Liver (tissue), 3 donors: ENCODE results near the gene ZFP1.

Source experiments
- ATF3 ChIP-seq: IDR thresholded peaks from 2 replicates; pipeline ENCODE4 v1.6.1; 2016; ENCODE audit warnings: antibody characterized with exemption
- CTCF ChIP-seq: fragments of 150-350 bp; IDR thresholded peaks from 2 replicates; pipeline ENCODE4 v1.5.1; 2017; ENCODE audit warnings: improper control_type of control experiment, low read depth, low read length; ENCODE audit not compliant: missing input control
- FOXA1 ChIP-seq: IDR thresholded peaks from 2 replicates; pipeline ENCODE4 v1.6.1; 2016; ENCODE audit warnings: antibody characterized with exemption
- GABPA ChIP-seq, 2 donors: IDR thresholded peaks in 1 of 2; conservative IDR thresholded peaks in 1 of 2; 2 replicates each; pipeline ENCODE4 v1.6.1; 2016; ENCODE audit warnings: antibody characterized with exemption in 2 of 2, mild to moderate bottlenecking in 1 of 2, moderate library complexity in 1 of 2
- HNF4G ChIP-seq: IDR thresholded peaks from 2 replicates; pipeline ENCODE4 v1.6.1; 2016; ENCODE audit warnings: antibody characterized with exemption
- MAX ChIP-seq: IDR thresholded peaks from 2 replicates; pipeline ENCODE4 v1.6.1; 2016; ENCODE audit warnings: antibody characterized with exemption
- NR2F2 ChIP-seq: IDR thresholded peaks from 2 replicates; pipeline ENCODE4 v1.6.1; 2016; ENCODE audit warnings: antibody characterized with exemption
- RAD21 ChIP-seq, 2 donors: IDR thresholded peaks; 2 replicates each; pipeline ENCODE4 v1.6.1; 2016; ENCODE audit warnings: antibody characterized with exemption in 2 of 2, mild to moderate bottlenecking in 2 of 2
- SP1 ChIP-seq: IDR thresholded peaks from 2 replicates; pipeline ENCODE4 v1.6.1; 2018; ENCODE audit warnings: antibody characterized with exemption, mild to moderate bottlenecking
- YY1 ChIP-seq: IDR thresholded peaks from 2 replicates; pipeline ENCODE4 v1.6.1; 2016; ENCODE audit warnings: antibody characterized with exemption, mild to moderate bottlenecking
- ZBTB33 ChIP-seq: IDR thresholded peaks from 2 replicates; pipeline ENCODE4 v1.6.1; 2016; ENCODE audit warnings: antibody characterized with exemption
- TF ChIP-seq, protein P1 (sequence below): IDR thresholded peaks from 2 replicates; pipeline ENCODE4 v1.6.1; 2016; ENCODE audit warnings: antibody characterized with exemption, mild to moderate bottlenecking
- donor health status: healthy.
- donor health status: healthy.

GRCh38 chr16:75219088-75219487 lies 70.8 kb downstream of the ZFP1 start:
- TF ChIP-seq CTCF (no peak), YY1 (no peak), NR2F2 (no peak), ATF3 (no peak), SP1 (no peak), GABPA (IDR thresholded peaks at IDR 0.05 in 1 of 2, conservative IDR thresholded peaks at IDR 0.05 in 1 of 2) (no peak), HNF4G (no peak), ZBTB33 (no peak), MAX (no peak), FOXA1 (no peak), RAD21 (IDR thresholded peaks at IDR 0.05) (no peak)
- TF ChIP-seq, protein P1, sequence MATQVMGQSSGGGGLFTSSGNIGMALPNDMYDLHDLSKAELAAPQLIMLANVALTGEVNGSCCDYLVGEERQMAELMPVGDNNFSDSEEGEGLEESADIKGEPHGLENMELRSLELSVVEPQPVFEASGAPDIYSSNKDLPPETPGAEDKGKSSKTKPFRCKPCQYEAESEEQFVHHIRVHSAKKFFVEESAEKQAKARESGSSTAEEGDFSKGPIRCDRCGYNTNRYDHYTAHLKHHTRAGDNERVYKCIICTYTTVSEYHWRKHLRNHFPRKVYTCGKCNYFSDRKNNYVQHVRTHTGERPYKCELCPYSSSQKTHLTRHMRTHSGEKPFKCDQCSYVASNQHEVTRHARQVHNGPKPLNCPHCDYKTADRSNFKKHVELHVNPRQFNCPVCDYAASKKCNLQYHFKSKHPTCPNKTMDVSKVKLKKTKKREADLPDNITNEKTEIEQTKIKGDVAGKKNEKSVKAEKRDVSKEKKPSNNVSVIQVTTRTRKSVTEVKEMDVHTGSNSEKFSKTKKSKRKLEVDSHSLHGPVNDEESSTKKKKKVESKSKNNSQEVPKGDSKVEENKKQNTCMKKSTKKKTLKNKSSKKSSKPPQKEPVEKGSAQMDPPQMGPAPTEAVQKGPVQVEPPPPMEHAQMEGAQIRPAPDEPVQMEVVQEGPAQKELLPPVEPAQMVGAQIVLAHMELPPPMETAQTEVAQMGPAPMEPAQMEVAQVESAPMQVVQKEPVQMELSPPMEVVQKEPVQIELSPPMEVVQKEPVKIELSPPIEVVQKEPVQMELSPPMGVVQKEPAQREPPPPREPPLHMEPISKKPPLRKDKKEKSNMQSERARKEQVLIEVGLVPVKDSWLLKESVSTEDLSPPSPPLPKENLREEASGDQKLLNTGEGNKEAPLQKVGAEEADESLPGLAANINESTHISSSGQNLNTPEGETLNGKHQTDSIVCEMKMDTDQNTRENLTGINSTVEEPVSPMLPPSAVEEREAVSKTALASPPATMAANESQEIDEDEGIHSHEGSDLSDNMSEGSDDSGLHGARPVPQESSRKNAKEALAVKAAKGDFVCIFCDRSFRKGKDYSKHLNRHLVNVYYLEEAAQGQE = no peak
